GM12892 (cell line): Measurements from ENCODE around the gene THAP5.

Experiments used
- POLR2A ChIP-seq: IDR thresholded peaks from 2 replicates; pipeline ENCODE4 v1.6.1; 2011; ENCODE audit warnings: low read depth, low read length, control low read depth
- TAF1 ChIP-seq: IDR thresholded peaks from 2 replicates; pipeline ENCODE4 v1.6.1; 2011; ENCODE audit warnings: low read depth, mild to moderate bottlenecking, control low read depth, low read length, borderline replicate concordance

DNA sequence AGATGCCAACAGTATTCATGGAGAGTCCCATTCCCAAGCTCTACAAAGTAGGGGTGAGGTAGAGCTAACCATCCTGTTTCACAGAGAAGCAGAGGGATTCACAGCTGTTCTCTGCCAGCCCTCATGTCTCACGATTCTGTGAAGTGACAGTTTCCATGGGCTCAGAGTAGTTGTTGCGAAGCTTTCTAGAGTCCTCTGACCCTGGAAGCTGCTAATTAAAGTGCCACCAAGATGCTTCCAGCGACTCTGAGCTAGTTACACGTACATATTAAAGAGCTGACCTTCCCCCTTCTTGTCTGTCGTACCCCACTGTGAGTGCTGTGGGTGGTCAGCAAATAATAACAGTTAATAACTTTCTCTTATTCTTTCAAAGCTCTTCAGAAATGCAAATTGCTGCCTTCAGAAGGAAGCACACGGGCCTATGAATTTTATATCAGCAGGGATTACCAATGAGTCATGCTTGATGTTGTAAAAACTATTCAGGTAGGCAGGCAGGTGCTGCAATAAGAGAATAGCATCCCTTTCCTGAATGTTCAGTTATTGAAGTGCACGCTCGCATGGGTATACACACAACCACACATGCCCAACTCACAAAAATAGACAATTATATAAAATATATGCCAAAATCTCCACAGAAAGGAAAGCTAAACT lies 34.3 kb upstream of the THAP5 start:
- no peak for TF ChIP-seq POLR2A
- TF ChIP-seq TAF1, result no peak
